ENCODE results near the gene TRIM10.
"Not testable (repeated sequence)": the region's sequence is repeated elsewhere in the genome, so short reads cannot be mapped to it uniquely, and the experiment has no call there.

Gene TRIM10

GRCh38 chr6:30172681-30173080 lies 11.7 kb upstream of the TRIM10 start:
- no peak overlapping the region for H3K4me3 ChIP-seq (ENCODE audit: control insufficient read depth, low read depth, low read length)
- TF ChIP-seq CTCF (conservative IDR thresholded peaks at IDR 0.05; ENCODE audit: control insufficient read depth, insufficient read depth, low read depth, low read length) = no peak
- peak; percentile 36 for DNase-seq (ENCODE audit: low read depth)

GRCh38 chr6:30171677-30172471 lies 10.9 kb upstream of the TRIM10 start:
- no peak for TF ChIP-seq CTCF (conservative IDR thresholded peaks at IDR 0.05; ENCODE audit: control insufficient read depth, insufficient read depth, low read depth, low read length)
- H3K4me3 ChIP-seq (ENCODE audit: control insufficient read depth, low read depth, low read length) = no peak overlapping the region
- DNase-seq (ENCODE audit: low read depth) = peak; percentile 19

GRCh38 chr6:30169658-30170614 lies 8.9 kb upstream of the TRIM10 start:
- peak; percentile 63 for DNase-seq (ENCODE audit: low read depth)
- TF ChIP-seq CTCF (conservative IDR thresholded peaks at IDR 0.05; ENCODE audit: control insufficient read depth, insufficient read depth, low read depth, low read length) = peak; percentile 94
- H3K4me3 ChIP-seq (ENCODE audit: control insufficient read depth, low read depth, low read length) = no peak overlapping the region

GRCh38 chr6:30168741-30169140 lies 7.7 kb upstream of the TRIM10 start:
- no peak for TF ChIP-seq CTCF (conservative IDR thresholded peaks at IDR 0.05; ENCODE audit: control insufficient read depth, insufficient read depth, low read depth, low read length)
- no peak overlapping the region for H3K4me3 ChIP-seq (ENCODE audit: control insufficient read depth, low read depth, low read length)
- DNase-seq (ENCODE audit: low read depth) = no peak

- H3K4me3 ChIP-seq (ENCODE audit: control insufficient read depth, low read depth, low read length) = no peak overlapping the region
- no peak for TF ChIP-seq CTCF (conservative IDR thresholded peaks at IDR 0.05; ENCODE audit: control insufficient read depth, insufficient read depth, low read depth, low read length)
- no peak for DNase-seq (ENCODE audit: low read depth)
These were observed 6.1 kb upstream of the TRIM10 start for GRCh38 chr6:30167101-30167500.

- not testable (repeated sequence) for DNase-seq (ENCODE audit: low read depth); H3K4me3 ChIP-seq (ENCODE audit: control insufficient read depth, low read depth, low read length)
These were observed 4.2 kb upstream of the TRIM10 start for GRCh38 chr6:30165238-30165637.

- DNase-seq (ENCODE audit: low read depth) = no peak
- no peak overlapping the region for H3K4me3 ChIP-seq (ENCODE audit: control insufficient read depth, low read depth, low read length)
- no peak for TF ChIP-seq CTCF (conservative IDR thresholded peaks at IDR 0.05; ENCODE audit: control insufficient read depth, insufficient read depth, low read depth, low read length)
These were observed 3.7 kb upstream of the TRIM10 start for GRCh38 chr6:30164714-30165113.

All from fibroblast of mammary gland (primary cell).